ENCODE data around the gene KDM6A. TPM values are rescaled to one million over a fixed set of nuclear protein-coding genes. Genes with fewer than 3 reads are reported as not detected.

The KDM6A gene
- total and polyA plus RNA-seq, 9 of the 15 experiments (the other 6 are each of a cell fraction or from before 2014, with no cell fraction given): 8.4 to 34.3 (median 22.9) TPM

DNA sequence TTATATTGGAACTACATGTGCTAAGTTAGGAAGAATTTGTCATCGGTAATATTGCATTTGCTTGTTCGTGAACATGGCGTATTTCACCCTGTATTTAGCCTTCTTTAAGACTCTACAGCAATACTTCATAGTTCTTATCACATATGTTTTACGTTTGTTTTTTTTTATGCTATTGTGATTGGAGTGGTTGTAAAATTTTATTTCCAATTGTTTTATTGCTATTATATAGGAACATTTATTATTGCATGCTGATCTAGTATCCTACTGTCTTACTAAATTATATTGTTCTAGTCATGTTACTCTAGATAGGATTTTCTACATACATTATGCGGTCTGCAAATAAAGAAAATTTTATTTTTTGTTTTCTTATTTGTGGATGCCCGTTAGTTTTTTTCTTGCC, 107.4 kb downstream of the KDM6A start:
- in situ Hi-C loops (cut with MboI): no loop called here
- Histone ChIP-seq H3K9me1 (ENCODE audit: control insufficient read depth, insufficient read depth, low read length) (no peaks in the 10 kb centered on the region), H3K9me3 (replicated peaks; ENCODE audit: control insufficient read depth, insufficient read depth, low read depth, low read length) (0 out of 2 replicates have a peak, but pooled peaks cover 1% of the 10 kb centered on the region), H3K4me2 (ENCODE audit: insufficient read depth, low read length) (no peak overlapping the region), H3K27ac (ENCODE audit: extremely low read depth, low read depth, low read length) (no peak overlapping the region), H3K4me1 (replicated peaks in 1 of 2; ENCODE audit: control insufficient read depth in 2 of 2, insufficient read depth in 2 of 2, low read length in 2 of 2) (no peaks in the 10 kb centered on the region; a peak in 1 of 5 replicates), H3K27me3 (ENCODE audit: control insufficient read depth in 2 of 2, insufficient read depth in 2 of 2, low read length in 2 of 2) (no peaks in the 10 kb centered on the region), H3K79me2 (ENCODE audit: control insufficient read depth, insufficient read depth, low read length) (peaks cover 68% of the 10 kb centered on the region), H3K4me3 (no peak overlapping the region), H3K9ac (ENCODE audit: insufficient read depth in 1 of 2, low read depth in 2 of 2, low read length in 2 of 2) (no peak overlapping the region), H3K36me3 (ENCODE audit: control insufficient read depth, insufficient read depth, low read length) (peaks cover 2% of the 10 kb centered on the region; the same call in 1 of the 3 replicates), H4K20me1 (replicated peaks; ENCODE audit: control insufficient read depth, insufficient read depth, low read length) (no peaks in the 10 kb centered on the region), H2AFZ (ENCODE audit: low read depth, low read length) (no peak overlapping the region)
- ChIA-PET CTCF (ENCODE audit: low intra/inter-chr PET ratio) (no interaction called here), POLR2A (no interaction called here)
- ATAC-seq: no peak
- DNase-seq (ENCODE audit: extremely low read depth in 1 of 4, low spot score in 3 of 4): no peak
- WGBS (ENCODE audit: insufficient coverage, low coverage, missing lambda C conversion rate): 94% methylated on average over 6 of the region's 6 CpGs
- intact Hi-C loops (cut with micrococcal nuclease): no loop called here
- FAIRE-seq: no peak
- no TSS peak for BruUV-seq (replicated peaks)
- TF ChIP-seq SPI1 (IDR thresholded peaks at IDR 0.05; ENCODE audit: borderline replicate concordance, low read depth, low read length): no peak
- no peak for TF ChIP-seq FOXJ3 (CRISPR knock-in tag; IDR thresholded peaks at IDR 0.05)
- TF ChIP-seq, protein P1, sequence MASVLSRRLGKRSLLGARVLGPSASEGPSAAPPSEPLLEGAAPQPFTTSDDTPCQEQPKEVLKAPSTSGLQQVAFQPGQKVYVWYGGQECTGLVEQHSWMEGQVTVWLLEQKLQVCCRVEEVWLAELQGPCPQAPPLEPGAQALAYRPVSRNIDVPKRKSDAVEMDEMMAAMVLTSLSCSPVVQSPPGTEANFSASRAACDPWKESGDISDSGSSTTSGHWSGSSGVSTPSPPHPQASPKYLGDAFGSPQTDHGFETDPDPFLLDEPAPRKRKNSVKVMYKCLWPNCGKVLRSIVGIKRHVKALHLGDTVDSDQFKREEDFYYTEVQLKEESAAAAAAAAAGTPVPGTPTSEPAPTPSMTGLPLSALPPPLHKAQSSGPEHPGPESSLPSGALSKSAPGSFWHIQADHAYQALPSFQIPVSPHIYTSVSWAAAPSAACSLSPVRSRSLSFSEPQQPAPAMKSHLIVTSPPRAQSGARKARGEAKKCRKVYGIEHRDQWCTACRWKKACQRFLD (CRISPR knock-in tag; IDR thresholded peaks at IDR 0.05): no peak
- TF ChIP-seq, protein P2, sequence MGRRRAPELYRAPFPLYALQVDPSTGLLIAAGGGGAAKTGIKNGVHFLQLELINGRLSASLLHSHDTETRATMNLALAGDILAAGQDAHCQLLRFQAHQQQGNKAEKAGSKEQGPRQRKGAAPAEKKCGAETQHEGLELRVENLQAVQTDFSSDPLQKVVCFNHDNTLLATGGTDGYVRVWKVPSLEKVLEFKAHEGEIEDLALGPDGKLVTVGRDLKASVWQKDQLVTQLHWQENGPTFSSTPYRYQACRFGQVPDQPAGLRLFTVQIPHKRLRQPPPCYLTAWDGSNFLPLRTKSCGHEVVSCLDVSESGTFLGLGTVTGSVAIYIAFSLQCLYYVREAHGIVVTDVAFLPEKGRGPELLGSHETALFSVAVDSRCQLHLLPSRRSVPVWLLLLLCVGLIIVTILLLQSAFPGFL (CRISPR knock-in tag; IDR thresholded peaks at IDR 0.05): no peak
- TF ChIP-seq CREB1 (IDR thresholded peaks at IDR 0.05): no peak
- no peak for TF ChIP-seq CREB1 (CRISPR knock-in tag; IDR thresholded peaks at IDR 0.05)
- TF ChIP-seq NCOA6 (IDR thresholded peaks at IDR 0.05): no peak
- TF ChIP-seq ZNF778 (CRISPR knock-in tag; IDR thresholded peaks at IDR 0.05): no peak
- no peak for TF ChIP-seq ZNF3 (CRISPR knock-in tag; IDR thresholded peaks at IDR 0.05)
- no peak for TF ChIP-seq SMARCC2 (IDR thresholded peaks at IDR 0.05; ENCODE audit: low read depth)
- no peak for TF ChIP-seq MBD2 (IDR thresholded peaks at IDR 0.05; ENCODE audit: borderline replicate concordance, low read depth)
